ENCODE measurements around the gene OST4. TPM values are rescaled to one million over a fixed set of nuclear protein-coding genes. Genes with fewer than 3 reads are reported as not detected.

The OST4 gene
- total RNA-seq, 1 donor from 2014 or later = 398 TPM

GRCh38 chr2:27093430-27094352 is 22.2 kb upstream of the OST4 start:
- DNase-seq (ENCODE audit: low read depth, low spot score) = no peak

GRCh38 chr2:27092696-27093429 is 21.4 kb upstream of the OST4 start:
- DNase-seq (ENCODE audit: low read depth, low spot score) = no peak

- no peak for DNase-seq (ENCODE audit: low read depth, low spot score)
Measured at GRCh38 chr2:27091746-27092695, 20.6 kb upstream of the OST4 start.

GRCh38 chr2:27089111-27089954 is 17.9 kb upstream of the OST4 start:
- DNase-seq (ENCODE audit: low read depth, low spot score) = no peak

- DNase-seq (ENCODE audit: low read depth, low spot score) = no peak
Measured at GRCh38 chr2:27088634-27089033, 17.2 kb upstream of the OST4 start.

GRCh38 chr2:27087823-27088410 is 16.5 kb upstream of the OST4 start:
- no peak for DNase-seq (ENCODE audit: low read depth, low spot score)

GRCh38 chr2:27086724-27087593 is 15.5 kb upstream of the OST4 start, which contains the start of gene KHK:
TSS of gene KHK (plus strand) at chr2:27086772. CDS start at chr2:27087260, 488 bp downstream.
- no peak for DNase-seq (ENCODE audit: low read depth, low spot score)

- peak; percentile 65 for DNase-seq (ENCODE audit: low read depth, low spot score)
Measured at GRCh38 chr2:27086090-27086723, 14.8 kb upstream of the OST4 start.

- no peak for DNase-seq (ENCODE audit: low read depth, low spot score)
Measured at GRCh38 chr2:27085673-27086089, 14.2 kb upstream of the OST4 start.

GRCh38 chr2:27085062-27085672 is 13.7 kb upstream of the OST4 start:
- DNase-seq (ENCODE audit: low read depth, low spot score) = no peak

GRCh38 chr2:27084297-27085061 is 13.0 kb upstream of the OST4 start:
- no peak for DNase-seq (ENCODE audit: low read depth, low spot score)

- no peak for DNase-seq (ENCODE audit: low read depth, low spot score)
Measured at GRCh38 chr2:27083410-27084296, 12.2 kb upstream of the OST4 start.

GRCh38 chr2:27082773-27083409 is 11.4 kb upstream of the OST4 start:
- no peak for DNase-seq (ENCODE audit: low read depth, low spot score)

- DNase-seq (ENCODE audit: low read depth, low spot score) = no peak
Measured at GRCh38 chr2:27081984-27082772, 10.7 kb upstream of the OST4 start.

- no peak for DNase-seq (ENCODE audit: low read depth, low spot score)
Measured at GRCh38 chr2:27080603-27080936, 9.1 kb upstream of the OST4 start.
